K562 (cell line): ENCODE data around the gene SLC35F2.

Experiments used
- CBX2 ChIP-seq: fragments of 200-600 bp; sonication (generic); IDR thresholded peaks from one replicate; pipeline ENCODE4 v1.6.1; 2012; ENCODE audit warnings: mild to moderate bottlenecking, low read length, inconsistent platforms; ENCODE audit not compliant: insufficient read depth, poor library complexity, severe bottlenecking
- CBX3 ChIP-seq, 2 experiments: IDR thresholded peaks; 1 replicate in 1 of 2; 2 replicates in 1 of 2; pipeline ENCODE4 v1.6.1; 2012; ENCODE audit warnings: inconsistent platforms in 2 of 2, low read length in 2 of 2, borderline replicate concordance in 1 of 2, control low read depth in 1 of 2
- CTCF ChIP-seq, 3 experiments: IDR thresholded peaks in 2 of 3; conservative IDR thresholded peaks in 1 of 3; 2 replicates each; pipeline ENCODE4 v1.5.1; 2011 to 2012; ENCODE audit warnings: low read length in 3 of 3, mild to moderate bottlenecking in 3 of 3, control low read depth in 2 of 3, improper control_type of control experiment in 1 of 3, inconsistent platforms in 1 of 3, low read depth in 1 of 3, mixed read lengths in 1 of 3, moderate library complexity in 1 of 3; ENCODE audit not compliant: insufficient read depth in 2 of 3
- EZH2 ChIP-seq: IDR thresholded peaks from 2 replicates; pipeline ENCODE4 v1.6.1; 2012; ENCODE audit warnings: low read depth, mild to moderate bottlenecking, inconsistent platforms, low read length, borderline replicate concordance
- HCFC1 ChIP-seq: IDR thresholded peaks from 2 replicates; pipeline ENCODE4 v1.6.1; 2012; ENCODE audit warnings: low read depth, low read length, improper control_type of control experiment
- MXI1 ChIP-seq: IDR thresholded peaks from 2 replicates; pipeline ENCODE4 v1.6.1; 2011; ENCODE audit warnings: low read depth, mild to moderate bottlenecking, improper control_type of control experiment, low read length
- TCF7 ChIP-seq: sonication (generic); IDR thresholded peaks from 2 replicates; pipeline ENCODE4 v1.6.1; 2016; ENCODE audit warnings: antibody characterized with exemption, borderline replicate concordance
- ZNF316 ChIP-seq: fragments of 450-650 bp; IDR thresholded peaks from 2 replicates; pipeline ENCODE4 v1.6.1; 2016
- TF ChIP-seq, protein P1 (sequence below): fragments of 450-650 bp; IDR thresholded peaks from 2 replicates; pipeline ENCODE4 v1.6.1; 2016; ENCODE audit warnings: borderline replicate concordance
- TF ChIP-seq, protein P2 (sequence below): fragments of 450-650 bp; conservative IDR thresholded peaks from 2 replicates; pipeline ENCODE4 v1.6.1; 2016; ENCODE audit warnings: missing genetic modification characterization, low read depth, mild to moderate bottlenecking, control low read depth, missing compliant biosample characterization

- no peak for TF ChIP-seq CTCF (IDR thresholded peaks at IDR 0.05 in 2 of 3, conservative IDR thresholded peaks at IDR 0.05 in 1 of 3; ENCODE audit: insufficient read depth in 2 of 3, low read depth in 1 of 3, low read length in 3 of 3)
- no peak for TF ChIP-seq ZNF316
- TF ChIP-seq CBX3 (IDR thresholded peaks at IDR 0.05; ENCODE audit: borderline replicate concordance in 1 of 2, low read length in 2 of 2) = no peak
- no peak for TF ChIP-seq MXI1
- no peak for TF ChIP-seq HCFC1
- no peak for TF ChIP-seq TCF7
- TF ChIP-seq EZH2 = no peak
- TF ChIP-seq CBX2 = no peak
- TF ChIP-seq, protein P1, sequence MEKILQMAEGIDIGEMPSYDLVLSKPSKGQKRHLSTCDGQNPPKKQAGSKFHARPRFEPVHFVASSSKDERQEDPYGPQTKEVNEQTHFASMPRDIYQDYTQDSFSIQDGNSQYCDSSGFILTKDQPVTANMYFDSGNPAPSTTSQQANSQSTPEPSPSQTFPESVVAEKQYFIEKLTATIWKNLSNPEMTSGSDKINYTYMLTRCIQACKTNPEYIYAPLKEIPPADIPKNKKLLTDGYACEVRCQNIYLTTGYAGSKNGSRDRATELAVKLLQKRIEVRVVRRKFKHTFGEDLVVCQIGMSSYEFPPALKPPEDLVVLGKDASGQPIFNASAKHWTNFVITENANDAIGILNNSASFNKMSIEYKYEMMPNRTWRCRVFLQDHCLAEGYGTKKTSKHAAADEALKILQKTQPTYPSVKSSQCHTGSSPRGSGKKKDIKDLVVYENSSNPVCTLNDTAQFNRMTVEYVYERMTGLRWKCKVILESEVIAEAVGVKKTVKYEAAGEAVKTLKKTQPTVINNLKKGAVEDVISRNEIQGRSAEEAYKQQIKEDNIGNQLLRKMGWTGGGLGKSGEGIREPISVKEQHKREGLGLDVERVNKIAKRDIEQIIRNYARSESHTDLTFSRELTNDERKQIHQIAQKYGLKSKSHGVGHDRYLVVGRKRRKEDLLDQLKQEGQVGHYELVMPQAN = no peak
- TF ChIP-seq, protein P2, sequence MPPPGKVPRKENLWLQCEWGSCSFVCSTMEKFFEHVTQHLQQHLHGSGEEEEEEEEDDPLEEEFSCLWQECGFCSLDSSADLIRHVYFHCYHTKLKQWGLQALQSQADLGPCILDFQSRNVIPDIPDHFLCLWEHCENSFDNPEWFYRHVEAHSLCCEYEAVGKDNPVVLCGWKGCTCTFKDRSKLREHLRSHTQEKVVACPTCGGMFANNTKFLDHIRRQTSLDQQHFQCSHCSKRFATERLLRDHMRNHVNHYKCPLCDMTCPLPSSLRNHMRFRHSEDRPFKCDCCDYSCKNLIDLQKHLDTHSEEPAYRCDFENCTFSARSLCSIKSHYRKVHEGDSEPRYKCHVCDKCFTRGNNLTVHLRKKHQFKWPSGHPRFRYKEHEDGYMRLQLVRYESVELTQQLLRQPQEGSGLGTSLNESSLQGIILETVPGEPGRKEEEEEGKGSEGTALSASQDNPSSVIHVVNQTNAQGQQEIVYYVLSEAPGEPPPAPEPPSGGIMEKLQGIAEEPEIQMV (tag) = no peak
Observed at GRCh38 chr11:107769189-107769588, 89.4 kb downstream of the SLC35F2 start.
